K562 (cell line): ENCODE results near the gene PELI3.
"Not testable (repeated sequence)": the region's sequence is repeated elsewhere in the genome, so short reads cannot be mapped to it uniquely, and the experiment has no call there.

Experiments used
- CBX2 ChIP-seq: fragments of 200-600 bp; sonication (generic); IDR thresholded peaks from one replicate; pipeline ENCODE4 v1.6.1; 2012; ENCODE audit warnings: mild to moderate bottlenecking, low read length, inconsistent platforms; ENCODE audit not compliant: insufficient read depth, poor library complexity, severe bottlenecking
- CBX5 ChIP-seq: IDR thresholded peaks from 2 replicates; pipeline ENCODE4 v1.6.1; 2014; ENCODE audit warnings: low read depth, borderline replicate concordance
- CTCF ChIP-seq, 3 experiments: IDR thresholded peaks in 2 of 3; conservative IDR thresholded peaks in 1 of 3; 2 replicates each; pipeline ENCODE4 v1.5.1; 2011 to 2012; ENCODE audit warnings: low read length in 3 of 3, mild to moderate bottlenecking in 3 of 3, control low read depth in 2 of 3, improper control_type of control experiment in 1 of 3, inconsistent platforms in 1 of 3, low read depth in 1 of 3, mixed read lengths in 1 of 3, moderate library complexity in 1 of 3; ENCODE audit not compliant: insufficient read depth in 2 of 3
- EP300 ChIP-seq: IDR thresholded peaks from 2 replicates; pipeline ENCODE4 v1.6.1; 2012; ENCODE audit warnings: low read length, improper control_type of control experiment
- FOXP1 ChIP-seq: sonication (generic); formaldehyde crosslinking; IDR thresholded peaks from 2 replicates; pipeline ENCODE4 v1.8.0; 2022; ENCODE audit warnings: mild to moderate bottlenecking, missing genetic modification reagents
- GATAD2A ChIP-seq: fragments of 450-650 bp; IDR thresholded peaks from 2 replicates; pipeline ENCODE4 v1.6.1; 2017
- NFIC ChIP-seq: fragments of 450-650 bp; IDR thresholded peaks from 2 replicates; pipeline ENCODE4 v1.6.1; 2017; ENCODE audit warnings: mild to moderate bottlenecking, inconsistent platforms
- POLR2A ChIP-seq: fragments of 450-650 bp; conservative IDR thresholded peaks from 2 replicates; pipeline ENCODE4 v1.6.1; 2016
- RFX7 ChIP-seq: fragments of 250-450 bp; sonication (Bioruptor Pico); IDR thresholded peaks from 2 replicates; pipeline ENCODE4 v1.5.1; 2021; ENCODE audit warnings: mild to moderate bottlenecking
- SIN3A ChIP-seq, 2 experiments: fragments of 150-350 bp in 1 of 2; IDR thresholded peaks; 2 replicates each; pipeline ENCODE4 v1.6.1; 2011 to 2016; ENCODE audit warnings: borderline replicate concordance in 2 of 2, low read depth in 2 of 2, low read length in 2 of 2, mild to moderate bottlenecking in 2 of 2, moderate library complexity in 2 of 2; ENCODE audit not compliant: control insufficient read depth in 1 of 2
- ZC3H4 ChIP-seq: sonication (generic); formaldehyde crosslinking; IDR thresholded peaks from 2 replicates; pipeline ENCODE4 v1.9.0; 2021; ENCODE audit warnings: missing genetic modification reagents, borderline replicate concordance
- ZNF354B ChIP-seq: fragments of 250-450 bp; sonication (Bioruptor Pico); IDR thresholded peaks from 2 replicates; pipeline ENCODE4 v1.4.0; 2020

- TF ChIP-seq SIN3A (IDR thresholded peaks at IDR 0.05; ENCODE audit: borderline replicate concordance in 2 of 2, control insufficient read depth in 1 of 2, low read depth in 2 of 2, low read length in 2 of 2); ZNF354B (CRISPR knock-in tag); ZC3H4; EP300; RFX7 (CRISPR knock-in tag); GATAD2A; CBX2; CTCF (IDR thresholded peaks at IDR 0.05 in 2 of 3, conservative IDR thresholded peaks at IDR 0.05 in 1 of 3; ENCODE audit: insufficient read depth in 2 of 3, low read depth in 1 of 3, low read length in 3 of 3); FOXP1 (CRISPR knock-in tag); NFIC; CBX5: not testable (repeated sequence)
- peak; percentile 66 for TF ChIP-seq POLR2A
Observed at GRCh38 chr11:66440101-66440939, 26.4 kb upstream of the PELI3 start.
